ENCODE data around the gene FLAD1.

DNA sequence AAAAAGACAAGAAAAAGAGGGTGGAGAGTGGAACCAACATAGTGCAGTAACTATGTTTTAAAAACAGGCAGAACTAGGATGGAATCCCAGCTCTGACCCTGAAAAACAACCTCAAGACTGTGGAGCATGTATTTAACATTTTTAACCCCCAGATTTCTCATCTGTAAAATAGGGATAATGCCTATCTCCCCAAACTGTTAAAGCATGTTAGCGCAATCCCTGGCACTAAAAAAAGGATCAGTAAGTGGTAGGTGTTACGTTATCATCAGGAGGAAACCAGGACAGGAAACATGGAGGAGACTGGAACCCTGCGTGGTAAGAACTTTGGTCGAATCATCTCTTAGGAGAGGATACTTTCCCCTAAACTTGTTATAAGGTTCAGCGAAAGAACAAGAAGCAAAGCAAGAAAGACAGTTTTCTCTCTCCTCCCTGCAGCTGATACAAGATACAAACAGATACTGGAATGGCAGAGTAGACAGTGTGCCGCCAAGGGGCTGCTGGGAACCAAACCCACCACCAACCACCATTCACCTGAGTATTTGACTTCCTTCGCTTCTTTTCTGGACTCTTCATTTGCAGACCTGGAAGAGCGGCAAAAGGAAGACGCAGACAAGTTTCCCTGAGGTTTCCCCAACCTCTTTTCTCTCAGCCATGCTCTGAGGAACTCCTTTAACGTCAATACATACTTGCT is 22.6 kb upstream of the FLAD1 start:
- TF ChIP-seq, protein P1, sequence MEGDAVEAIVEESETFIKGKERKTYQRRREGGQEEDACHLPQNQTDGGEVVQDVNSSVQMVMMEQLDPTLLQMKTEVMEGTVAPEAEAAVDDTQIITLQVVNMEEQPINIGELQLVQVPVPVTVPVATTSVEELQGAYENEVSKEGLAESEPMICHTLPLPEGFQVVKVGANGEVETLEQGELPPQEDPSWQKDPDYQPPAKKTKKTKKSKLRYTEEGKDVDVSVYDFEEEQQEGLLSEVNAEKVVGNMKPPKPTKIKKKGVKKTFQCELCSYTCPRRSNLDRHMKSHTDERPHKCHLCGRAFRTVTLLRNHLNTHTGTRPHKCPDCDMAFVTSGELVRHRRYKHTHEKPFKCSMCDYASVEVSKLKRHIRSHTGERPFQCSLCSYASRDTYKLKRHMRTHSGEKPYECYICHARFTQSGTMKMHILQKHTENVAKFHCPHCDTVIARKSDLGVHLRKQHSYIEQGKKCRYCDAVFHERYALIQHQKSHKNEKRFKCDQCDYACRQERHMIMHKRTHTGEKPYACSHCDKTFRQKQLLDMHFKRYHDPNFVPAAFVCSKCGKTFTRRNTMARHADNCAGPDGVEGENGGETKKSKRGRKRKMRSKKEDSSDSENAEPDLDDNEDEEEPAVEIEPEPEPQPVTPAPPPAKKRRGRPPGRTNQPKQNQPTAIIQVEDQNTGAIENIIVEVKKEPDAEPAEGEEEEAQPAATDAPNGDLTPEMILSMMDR (IDR thresholded peaks at IDR 0.05), result no peak
- no peak for TF ChIP-seq POLR2AphosphoS5 (IDR thresholded peaks at IDR 0.05; ENCODE audit: low read depth, low read length)
- TF ChIP-seq TCF7L2 (IDR thresholded peaks at IDR 0.05; ENCODE audit: low read depth, low read length), result no peak
- TF ChIP-seq, protein P2, sequence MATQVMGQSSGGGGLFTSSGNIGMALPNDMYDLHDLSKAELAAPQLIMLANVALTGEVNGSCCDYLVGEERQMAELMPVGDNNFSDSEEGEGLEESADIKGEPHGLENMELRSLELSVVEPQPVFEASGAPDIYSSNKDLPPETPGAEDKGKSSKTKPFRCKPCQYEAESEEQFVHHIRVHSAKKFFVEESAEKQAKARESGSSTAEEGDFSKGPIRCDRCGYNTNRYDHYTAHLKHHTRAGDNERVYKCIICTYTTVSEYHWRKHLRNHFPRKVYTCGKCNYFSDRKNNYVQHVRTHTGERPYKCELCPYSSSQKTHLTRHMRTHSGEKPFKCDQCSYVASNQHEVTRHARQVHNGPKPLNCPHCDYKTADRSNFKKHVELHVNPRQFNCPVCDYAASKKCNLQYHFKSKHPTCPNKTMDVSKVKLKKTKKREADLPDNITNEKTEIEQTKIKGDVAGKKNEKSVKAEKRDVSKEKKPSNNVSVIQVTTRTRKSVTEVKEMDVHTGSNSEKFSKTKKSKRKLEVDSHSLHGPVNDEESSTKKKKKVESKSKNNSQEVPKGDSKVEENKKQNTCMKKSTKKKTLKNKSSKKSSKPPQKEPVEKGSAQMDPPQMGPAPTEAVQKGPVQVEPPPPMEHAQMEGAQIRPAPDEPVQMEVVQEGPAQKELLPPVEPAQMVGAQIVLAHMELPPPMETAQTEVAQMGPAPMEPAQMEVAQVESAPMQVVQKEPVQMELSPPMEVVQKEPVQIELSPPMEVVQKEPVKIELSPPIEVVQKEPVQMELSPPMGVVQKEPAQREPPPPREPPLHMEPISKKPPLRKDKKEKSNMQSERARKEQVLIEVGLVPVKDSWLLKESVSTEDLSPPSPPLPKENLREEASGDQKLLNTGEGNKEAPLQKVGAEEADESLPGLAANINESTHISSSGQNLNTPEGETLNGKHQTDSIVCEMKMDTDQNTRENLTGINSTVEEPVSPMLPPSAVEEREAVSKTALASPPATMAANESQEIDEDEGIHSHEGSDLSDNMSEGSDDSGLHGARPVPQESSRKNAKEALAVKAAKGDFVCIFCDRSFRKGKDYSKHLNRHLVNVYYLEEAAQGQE (IDR thresholded peaks at IDR 0.05; ENCODE audit: insufficient read depth in 1 of 2, low read depth in 2 of 2, low read length in 1 of 2), result no peak

All from Panc1 (cell line).